ENCODE results near the gene KIF18A. TPM values are rescaled to one million over a fixed set of nuclear protein-coding genes. Genes with fewer than 3 reads are reported as not detected.

Gene KIF18A
- total RNA-seq, 1 donor from 2014 or later = 21.8 TPM

DNA sequence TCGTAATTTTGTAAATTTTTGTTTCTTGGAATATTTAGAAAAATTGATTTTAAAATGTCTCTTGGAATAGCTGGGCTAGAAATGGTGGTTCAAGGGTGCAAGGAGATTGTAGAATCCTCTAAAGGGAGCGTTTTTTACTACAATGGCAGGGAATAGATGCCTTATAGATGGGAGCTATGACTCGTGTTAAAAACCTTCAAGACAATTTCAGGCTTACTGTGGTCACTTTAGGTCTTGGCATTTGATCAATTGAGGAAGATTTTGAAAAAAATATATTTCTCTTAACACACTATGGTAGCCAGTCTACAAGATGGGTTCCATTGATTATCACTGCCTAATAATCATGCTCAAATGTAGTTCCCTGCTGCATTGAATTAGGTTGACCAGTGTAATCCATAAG lies 25.2 kb upstream of the KIF18A start:
- Mint-ChIP-seq H3K4me3 (no peak overlapping the region), H3K27me3 (no peaks in the 10 kb centered on the region), H3K36me3 (peaks cover 33% of the 10 kb centered on the region), H3K27ac (no peak overlapping the region), H3K9me3 (peaks cover 6% of the 10 kb centered on the region), H3K4me1 (ENCODE audit: unreplicated experiment) (no peaks in the 10 kb centered on the region)
- TF ChIP-seq, protein P1, sequence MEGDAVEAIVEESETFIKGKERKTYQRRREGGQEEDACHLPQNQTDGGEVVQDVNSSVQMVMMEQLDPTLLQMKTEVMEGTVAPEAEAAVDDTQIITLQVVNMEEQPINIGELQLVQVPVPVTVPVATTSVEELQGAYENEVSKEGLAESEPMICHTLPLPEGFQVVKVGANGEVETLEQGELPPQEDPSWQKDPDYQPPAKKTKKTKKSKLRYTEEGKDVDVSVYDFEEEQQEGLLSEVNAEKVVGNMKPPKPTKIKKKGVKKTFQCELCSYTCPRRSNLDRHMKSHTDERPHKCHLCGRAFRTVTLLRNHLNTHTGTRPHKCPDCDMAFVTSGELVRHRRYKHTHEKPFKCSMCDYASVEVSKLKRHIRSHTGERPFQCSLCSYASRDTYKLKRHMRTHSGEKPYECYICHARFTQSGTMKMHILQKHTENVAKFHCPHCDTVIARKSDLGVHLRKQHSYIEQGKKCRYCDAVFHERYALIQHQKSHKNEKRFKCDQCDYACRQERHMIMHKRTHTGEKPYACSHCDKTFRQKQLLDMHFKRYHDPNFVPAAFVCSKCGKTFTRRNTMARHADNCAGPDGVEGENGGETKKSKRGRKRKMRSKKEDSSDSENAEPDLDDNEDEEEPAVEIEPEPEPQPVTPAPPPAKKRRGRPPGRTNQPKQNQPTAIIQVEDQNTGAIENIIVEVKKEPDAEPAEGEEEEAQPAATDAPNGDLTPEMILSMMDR (conservative IDR thresholded peaks at IDR 0.05) = no peak
- no peak for DNase-seq (ENCODE audit: extremely low spot score, unreplicated experiment)

DNA sequence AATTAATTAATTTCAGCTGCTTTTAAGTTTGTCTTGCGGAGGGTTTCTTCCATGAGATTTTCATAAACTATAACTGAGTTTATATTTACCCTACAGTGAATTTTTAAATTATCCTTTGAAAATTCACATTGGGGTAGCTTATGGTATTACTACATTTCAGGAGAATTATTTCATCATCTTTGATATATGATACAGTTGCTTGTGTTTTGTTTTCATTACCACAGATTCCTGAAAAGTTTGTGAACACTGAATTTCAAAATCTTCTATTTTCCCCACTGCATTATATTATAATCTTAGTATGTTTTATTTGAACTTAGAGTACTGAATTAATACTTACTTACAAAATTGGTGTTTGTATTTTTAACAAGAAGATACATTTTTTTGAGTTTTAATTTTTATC lies 24.6 kb upstream of the KIF18A start:
- Mint-ChIP-seq H3K27ac (no peak overlapping the region), H3K9me3 (peaks cover 6% of the 10 kb centered on the region), H3K4me1 (ENCODE audit: unreplicated experiment) (no peaks in the 10 kb centered on the region), H3K36me3 (peaks cover 28% of the 10 kb centered on the region), H3K4me3 (no peak overlapping the region), H3K27me3 (no peaks in the 10 kb centered on the region)
- TF ChIP-seq, protein P1 (conservative IDR thresholded peaks at IDR 0.05) = no peak
- DNase-seq (ENCODE audit: extremely low spot score, unreplicated experiment) = no peak

DNA sequence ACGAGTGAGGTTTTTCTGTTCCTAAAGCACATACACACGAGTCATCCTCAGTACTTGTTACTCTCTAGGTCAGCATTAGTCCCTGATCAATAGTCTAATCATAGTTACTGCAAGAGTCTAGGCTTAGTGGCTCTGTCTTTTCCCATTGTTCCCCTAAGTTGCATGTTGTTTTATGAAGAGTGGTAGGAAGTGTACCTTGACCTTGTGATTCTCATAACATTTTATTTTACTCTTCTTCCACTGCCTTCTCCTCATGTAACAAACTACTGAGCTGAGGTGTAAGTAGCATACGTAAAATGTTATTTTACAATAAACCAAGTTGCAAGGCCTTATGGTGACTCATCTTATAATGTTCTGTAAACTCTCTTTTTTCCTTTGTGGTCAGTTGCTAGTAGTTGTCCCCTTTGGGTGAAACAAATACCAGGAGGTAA lies 15.2 kb upstream of the KIF18A start:
- DNase-seq (ENCODE audit: extremely low spot score, unreplicated experiment) = no peak

DNA sequence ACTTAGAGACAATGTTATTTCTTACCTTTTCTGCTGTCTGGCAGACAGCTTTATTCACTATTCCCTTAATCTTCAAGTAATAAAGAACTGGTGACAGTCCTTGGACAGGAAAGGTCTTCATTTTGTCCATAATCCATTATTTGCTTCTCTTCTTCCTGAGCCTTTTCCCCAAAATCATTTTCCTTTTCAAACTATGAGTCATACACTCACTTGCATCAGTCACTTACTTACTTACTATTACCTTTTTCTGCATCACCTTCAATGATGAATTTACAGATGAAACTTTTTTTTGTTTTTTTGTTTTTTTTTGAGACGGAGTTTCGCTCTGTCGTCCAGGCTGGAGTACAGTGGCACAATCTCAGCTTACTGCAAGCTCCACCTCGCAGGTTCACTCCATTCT lies 9.8 kb upstream of the KIF18A start:
- Mint-ChIP-seq H3K9me3 (no peaks in the 10 kb centered on the region), H3K27ac (no peak overlapping the region), H3K27me3 (no peaks in the 10 kb centered on the region), H3K4me1 (ENCODE audit: unreplicated experiment) (peaks cover 4% of the 10 kb centered on the region), H3K36me3 (peaks cover 9% of the 10 kb centered on the region), H3K4me3 (no peak overlapping the region)
- TF ChIP-seq, protein P1 (conservative IDR thresholded peaks at IDR 0.05) = no peak
- DNase-seq (ENCODE audit: extremely low spot score, unreplicated experiment) = no peak

More for the DNA sequence above, 15.2 kb upstream of the KIF18A start:
- H3K36me3 Mint-ChIP-seq = peaks cover 5% of the 10 kb centered on the region
- no peaks in the 10 kb centered on the region for H3K9me3 Mint-ChIP-seq
- H3K27ac Mint-ChIP-seq = no peak overlapping the region
- TF ChIP-seq, protein P1 (conservative IDR thresholded peaks at IDR 0.05) = no peak
- peaks cover 4% of the 10 kb centered on the region for H3K4me1 Mint-ChIP-seq (ENCODE audit: unreplicated experiment)
- H3K27me3 Mint-ChIP-seq = no peaks in the 10 kb centered on the region
- no peak overlapping the region for H3K4me3 Mint-ChIP-seq

DNA sequence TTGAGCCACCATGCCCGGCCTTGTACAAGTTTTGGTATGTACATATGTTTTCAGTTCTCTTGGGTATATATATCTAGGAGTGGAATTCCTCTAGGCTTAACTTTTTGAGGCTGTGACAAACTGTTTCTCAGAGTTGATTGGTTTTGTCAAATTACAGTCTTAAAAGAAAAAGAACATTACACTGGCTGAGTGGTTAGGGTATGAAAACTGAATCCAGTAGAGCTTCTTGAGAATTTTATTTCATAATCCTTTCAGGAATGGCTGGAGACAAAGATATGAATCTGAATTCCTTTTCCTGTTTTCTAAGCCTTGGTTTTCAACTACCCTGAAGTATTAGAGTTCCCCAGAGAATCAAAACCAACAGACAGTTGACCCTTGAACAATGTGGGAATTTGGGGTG lies 6.8 kb upstream of the KIF18A start:
- H3K9me3 Mint-ChIP-seq = no peaks in the 10 kb centered on the region
- DNase-seq (ENCODE audit: extremely low spot score, unreplicated experiment) = no peak
- TF ChIP-seq, protein P1 (conservative IDR thresholded peaks at IDR 0.05) = no peak
- H3K4me1 Mint-ChIP-seq (ENCODE audit: unreplicated experiment) = peaks cover 18% of the 10 kb centered on the region
- H3K27ac Mint-ChIP-seq = no peak overlapping the region
- H3K4me3 Mint-ChIP-seq = no peak overlapping the region
- no peaks in the 10 kb centered on the region for H3K27me3 Mint-ChIP-seq
- H3K36me3 Mint-ChIP-seq = peaks cover 16% of the 10 kb centered on the region

DNA sequence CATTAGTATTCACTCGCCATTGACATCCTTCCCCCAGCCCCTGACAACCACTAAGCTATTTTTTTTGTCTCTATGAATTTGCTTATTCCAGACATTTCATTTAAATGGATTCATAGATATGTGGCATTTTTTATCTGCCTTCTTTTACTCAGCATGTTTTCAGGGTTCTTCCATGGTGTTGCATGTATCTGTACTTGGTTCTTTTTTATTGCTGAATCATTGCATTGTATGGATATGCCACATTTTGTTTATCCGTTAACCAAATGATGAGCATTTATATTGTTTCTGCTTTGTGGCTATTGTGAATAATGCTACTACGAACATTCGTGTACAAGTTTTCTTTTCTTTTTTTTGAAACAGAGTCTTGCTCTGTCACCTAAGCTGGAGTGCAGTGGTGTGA lies 6.2 kb upstream of the KIF18A start:
- Mint-ChIP-seq H3K9me3 (no peaks in the 10 kb centered on the region), H3K4me3 (no peak overlapping the region), H3K27ac (no peak overlapping the region), H3K4me1 (ENCODE audit: unreplicated experiment) (peaks cover 23% of the 10 kb centered on the region), H3K36me3 (peaks cover 16% of the 10 kb centered on the region), H3K27me3 (no peaks in the 10 kb centered on the region)
- TF ChIP-seq, protein P1 (conservative IDR thresholded peaks at IDR 0.05) = no peak
- DNase-seq (ENCODE audit: extremely low spot score, unreplicated experiment) = no peak
